Measurements from ENCODE around the gene SIL1. TPM values are rescaled to one million over a fixed set of nuclear protein-coding genes. Genes with fewer than 3 reads are reported as not detected.

Gene SIL1
- total and polyA plus RNA-seq, 2 donors (not counting 3 experiments of a cell fraction or from before 2014, with no cell fraction given), result 47.6 to 67.2 TPM

GRCh38 chr5:138990986-138991590 lies 207.1 kb downstream of the SIL1 start:
- no peaks in the 10 kb centered on the region for H3K4me1 ChIP-seq (ENCODE audit: control insufficient read depth, extremely low read depth, insufficient read depth, low read length)
- DNase-seq (ENCODE audit: low read depth, low spot score) (no peak), FAIRE-seq (no peak)
- H3K27me3 ChIP-seq (ENCODE audit: control insufficient read depth in 2 of 2, insufficient read depth in 2 of 2, low read length in 2 of 2), result no peaks in the 10 kb centered on the region
- CTCF ChIA-PET, result interaction anchor here (0.6 kb wide), 1 partner anchor 201 kb away, joined by 3 read pairs; no protein-coding TSS in a partner anchor
- TF ChIP-seq POLR2A (IDR thresholded peaks at IDR 0.05; ENCODE audit: low read depth, low read length) (no peak), GATA2 (IDR thresholded peaks at IDR 0.05; ENCODE audit: insufficient read depth, insufficient read length, low read depth, low read length) (no peak), FOS (IDR thresholded peaks at IDR 0.05; ENCODE audit: borderline replicate concordance, insufficient read depth, low read length) (no peak), MYC (IDR thresholded peaks at IDR 0.05; ENCODE audit: low read depth, low read length) (no peak), EZH2 (IDR thresholded peaks at IDR 0.05; ENCODE audit: borderline replicate concordance, low read depth, low read length, severe bottlenecking) (no peak), JUN (IDR thresholded peaks at IDR 0.05; ENCODE audit: borderline replicate concordance, insufficient read depth, insufficient read length, low read depth) (no peak)
- TF ChIP-seq, protein P1, sequence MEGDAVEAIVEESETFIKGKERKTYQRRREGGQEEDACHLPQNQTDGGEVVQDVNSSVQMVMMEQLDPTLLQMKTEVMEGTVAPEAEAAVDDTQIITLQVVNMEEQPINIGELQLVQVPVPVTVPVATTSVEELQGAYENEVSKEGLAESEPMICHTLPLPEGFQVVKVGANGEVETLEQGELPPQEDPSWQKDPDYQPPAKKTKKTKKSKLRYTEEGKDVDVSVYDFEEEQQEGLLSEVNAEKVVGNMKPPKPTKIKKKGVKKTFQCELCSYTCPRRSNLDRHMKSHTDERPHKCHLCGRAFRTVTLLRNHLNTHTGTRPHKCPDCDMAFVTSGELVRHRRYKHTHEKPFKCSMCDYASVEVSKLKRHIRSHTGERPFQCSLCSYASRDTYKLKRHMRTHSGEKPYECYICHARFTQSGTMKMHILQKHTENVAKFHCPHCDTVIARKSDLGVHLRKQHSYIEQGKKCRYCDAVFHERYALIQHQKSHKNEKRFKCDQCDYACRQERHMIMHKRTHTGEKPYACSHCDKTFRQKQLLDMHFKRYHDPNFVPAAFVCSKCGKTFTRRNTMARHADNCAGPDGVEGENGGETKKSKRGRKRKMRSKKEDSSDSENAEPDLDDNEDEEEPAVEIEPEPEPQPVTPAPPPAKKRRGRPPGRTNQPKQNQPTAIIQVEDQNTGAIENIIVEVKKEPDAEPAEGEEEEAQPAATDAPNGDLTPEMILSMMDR (IDR thresholded peaks at IDR 0.05; ENCODE audit: extremely low read depth in 1 of 2, insufficient read depth in 1 of 2, low read depth in 1 of 2, low read length in 2 of 2), result no peak
- no peak overlapping the region for H3K27ac ChIP-seq (ENCODE audit: insufficient read depth, low read depth, low read length)
- dilution Hi-C loops (cut with MboI; ENCODE audit: extremely low pct_ligation_motif_present, low sequenced_read_pairs) (no loop called here), intact Hi-C loops (cut with micrococcal nuclease) (no loop called here)
- H3K4me2 ChIP-seq (ENCODE audit: insufficient read depth, low read length), result no peak overlapping the region
- POLR2A ChIA-PET, result interaction anchor here (0.6 kb wide), 1 partner anchor 533 kb away, joined by 4 read pairs; no protein-coding TSS in a partner anchor
- H3K9me3 ChIP-seq (replicated peaks; ENCODE audit: control insufficient read depth, insufficient read depth, low read length), result no peaks in the 10 kb centered on the region
- no peaks in the 10 kb centered on the region for H4K20me1 ChIP-seq (replicated peaks; ENCODE audit: control insufficient read depth, extremely low read depth, insufficient read depth, low read length)
- H2AFZ ChIP-seq (ENCODE audit: low read depth, low read length), result no peak overlapping the region
- H3K9me1 ChIP-seq (replicated peaks; ENCODE audit: control insufficient read depth, extremely low read depth, insufficient read depth, low read length), result no peaks in the 10 kb centered on the region
- H3K36me3 ChIP-seq (ENCODE audit: control insufficient read depth in 2 of 2, extremely low read depth in 1 of 2, insufficient read depth in 2 of 2, low read length in 2 of 2), result no peaks in the 10 kb centered on the region
- H3K4me3 ChIP-seq (replicated peaks in 1 of 3; ENCODE audit: insufficient read depth in 1 of 3, low read depth in 1 of 3, low read length in 3 of 3), result no peak overlapping the region
- BruUV-seq (replicated peaks), result no TSS peak
- H3K9ac ChIP-seq (replicated peaks; ENCODE audit: extremely low read depth, insufficient read depth, low read length), result no peak overlapping the region
- no peaks in the 10 kb centered on the region for H3K79me2 ChIP-seq (ENCODE audit: control insufficient read depth, insufficient read depth, low read length)
